H9 (cell line): ENCODE data around the gene NDRG2. TPM values are rescaled to one million over a fixed set of nuclear protein-coding genes. Genes with fewer than 3 reads are reported as not detected.

Experiments
- DNase-seq: peaks from one replicate; pipeline ENCODE4 v3.0.0-alpha.2; 2017
- H2AFZ ChIP-seq: one replicate; pipeline ENCODE4 v1.6.1; 2013; ENCODE audit warnings: mild to moderate bottlenecking, low read length, control low read depth, moderate library complexity
- H2AK5ac ChIP-seq: 2 replicates; pipeline ENCODE4 v1.6.1; 2013; ENCODE audit warnings: low read length, control low read depth, mixed read lengths; ENCODE audit not compliant: insufficient read length
- H2BK120ac ChIP-seq: one replicate; pipeline ENCODE4 v1.6.1; 2013; ENCODE audit warnings: low read depth, mild to moderate bottlenecking, low read length, control low read depth, inconsistent platforms; ENCODE audit not compliant: poor library complexity, severe bottlenecking
- H2BK12ac ChIP-seq: 2 replicates; pipeline ENCODE4 v1.6.1; 2013; ENCODE audit warnings: low read length, control low read depth, mixed read lengths, low read depth; ENCODE audit not compliant: insufficient read length
- H2BK15ac ChIP-seq: 2 replicates; pipeline ENCODE4 v1.6.1; 2013; ENCODE audit warnings: low read depth, low read length, control low read depth
- H2BK20ac ChIP-seq: one replicate; pipeline ENCODE4 v1.6.1; 2013; ENCODE audit warnings: low read depth, mild to moderate bottlenecking, low read length, control low read depth, inconsistent platforms; ENCODE audit not compliant: poor library complexity, severe bottlenecking
- H2BK5ac ChIP-seq: 2 replicates; pipeline ENCODE4 v1.6.1; 2013; ENCODE audit warnings: low read length, control low read depth, mixed read lengths; ENCODE audit not compliant: insufficient read length
- H3K14ac ChIP-seq: 2 replicates; pipeline ENCODE4 v1.6.1; 2013; ENCODE audit warnings: low read length, control low read depth; ENCODE audit not compliant: insufficient read depth
- H3K18ac ChIP-seq: 2 replicates; pipeline ENCODE4 v1.6.1; 2013; ENCODE audit warnings: low read depth, mild to moderate bottlenecking, mixed read lengths, low read length, control low read depth; ENCODE audit not compliant: insufficient read length
- H3K23ac ChIP-seq: 2 replicates; pipeline ENCODE4 v1.6.1; 2013; ENCODE audit warnings: low read length, control low read depth, mixed read lengths, low read depth; ENCODE audit not compliant: insufficient read length
- H3K23me2 ChIP-seq: 2 replicates; pipeline ENCODE4 v1.6.1; 2013; ENCODE audit warnings: low read depth, mild to moderate bottlenecking, mixed read lengths, low read length, control low read depth; ENCODE audit not compliant: insufficient read length, poor library complexity, severe bottlenecking
- H3K27ac ChIP-seq: 2 replicates; pipeline ENCODE4 v1.5.1; 2013; ENCODE audit warnings: low read length, control low read depth, mixed read lengths, low read depth; ENCODE audit not compliant: insufficient read length
- H3K27me3 ChIP-seq: 2 replicates; pipeline ENCODE4 v1.6.1; 2013; ENCODE audit warnings: low read length, control low read depth, inconsistent platforms; ENCODE audit not compliant: insufficient read depth
- H3K4ac ChIP-seq: 2 replicates; pipeline ENCODE4 v1.6.1; 2013; ENCODE audit warnings: low read depth, mild to moderate bottlenecking, control low read depth, inconsistent platforms, low read length, moderate library complexity
- H3K4me1 ChIP-seq: 2 replicates; pipeline ENCODE4 v1.6.1; 2013; ENCODE audit warnings: low read length, control low read depth, inconsistent platforms; ENCODE audit not compliant: insufficient read depth
- H3K4me2 ChIP-seq: 2 replicates; pipeline ENCODE4 v1.6.1; 2013; ENCODE audit warnings: low read length, control low read depth, mixed read lengths; ENCODE audit not compliant: insufficient read length, insufficient read depth
- H3K56ac ChIP-seq: 2 replicates; pipeline ENCODE4 v1.6.1; 2013; ENCODE audit warnings: low read depth, mild to moderate bottlenecking, mixed read lengths, low read length, control low read depth; ENCODE audit not compliant: insufficient read length
- H3K79me1 ChIP-seq: 2 replicates; pipeline ENCODE4 v1.6.1; 2013; ENCODE audit warnings: low read depth, mild to moderate bottlenecking, moderate library complexity, low read length, control low read depth, inconsistent platforms; ENCODE audit not compliant: insufficient read depth, poor library complexity, severe bottlenecking
- H3K79me2 ChIP-seq: 2 replicates; pipeline ENCODE4 v1.6.1; 2013; ENCODE audit warnings: low read length, control low read depth, inconsistent platforms; ENCODE audit not compliant: insufficient read depth
- H3K9ac ChIP-seq: 2 replicates; pipeline ENCODE4 v1.6.1; 2013; ENCODE audit warnings: low read length, control low read depth, mixed read lengths; ENCODE audit not compliant: insufficient read length; ENCODE audit errors: extremely low read depth
- H3K9me3 ChIP-seq: one replicate; pipeline ENCODE4 v1.6.1; 2013; ENCODE audit warnings: low read depth, low read length, inconsistent platforms; ENCODE audit not compliant: control insufficient read depth
- H3T11ph ChIP-seq: one replicate; pipeline ENCODE4 v1.6.1; 2013; ENCODE audit warnings: mild to moderate bottlenecking, low read length, control low read depth, inconsistent platforms
- H4K20me1 ChIP-seq: one replicate; pipeline ENCODE4 v1.6.1; 2013; ENCODE audit not compliant: control insufficient read depth, insufficient read length, insufficient read depth
- H4K5ac ChIP-seq: 2 replicates; pipeline ENCODE4 v1.6.1; 2013; ENCODE audit warnings: low read depth, mild to moderate bottlenecking, mixed read lengths, low read length, control low read depth; ENCODE audit not compliant: insufficient read length
- H4K8ac ChIP-seq: replicated peaks from 2 replicates; pipeline ENCODE4 v1.6.1; 2013; ENCODE audit warnings: low read length, control low read depth, mixed read lengths, low read depth; ENCODE audit not compliant: insufficient read length
- H4K91ac ChIP-seq: 2 replicates; pipeline ENCODE4 v1.6.1; 2013; ENCODE audit warnings: low read depth, mild to moderate bottlenecking, moderate library complexity, mixed read lengths, low read length, control low read depth; ENCODE audit not compliant: insufficient read length
- H3K27ac Mint-ChIP-seq, 3 experiments: 2 replicates in 2 of 3; 3 replicates in 1 of 3; pipeline ENCODE4 v1.8.0; 2020 to 2021; ENCODE audit warnings: mixed read lengths in 3 of 3, mild to moderate bottlenecking in 1 of 3, moderate library complexity in 1 of 3
- H3K27me3 Mint-ChIP-seq: 2 replicates; pipeline ENCODE4 v1.8.0; 2021; ENCODE audit warnings: low read depth, mild to moderate bottlenecking, moderate library complexity, mixed read lengths
- H3K36me3 Mint-ChIP-seq, 3 experiments: 2 replicates in 2 of 3; 3 replicates in 1 of 3; pipeline ENCODE4 v1.8.0; 2020 to 2021; ENCODE audit warnings: low read depth in 3 of 3, mixed read lengths in 3 of 3; ENCODE audit not compliant: insufficient read depth in 1 of 3
- H3K4me1 Mint-ChIP-seq, 2 experiments: 2 replicates each; pipeline ENCODE4 v1.8.0; 2020; ENCODE audit warnings: mixed read lengths in 2 of 2
- H3K4me3 Mint-ChIP-seq, 2 experiments: 2 replicates in 1 of 2; 3 replicates in 1 of 2; pipeline ENCODE4 v1.8.0; 2020 to 2021; ENCODE audit warnings: mild to moderate bottlenecking in 2 of 2, mixed read lengths in 2 of 2, moderate library complexity in 1 of 2
- H3K9me3 Mint-ChIP-seq, 2 experiments: 2 replicates in 1 of 2; 3 replicates in 1 of 2; pipeline ENCODE4 v1.8.0; 2020; ENCODE audit warnings: mild to moderate bottlenecking in 2 of 2, mixed read lengths in 2 of 2, moderate library complexity in 1 of 2
- WGBS: extraction: QIAGEN DNeasy Blood & Tissue Kit; methylation state at CpG from one replicate; pipeline ENCODE4 v1.1.7; 2013; ENCODE audit warnings: missing lambda C conversion rate, low lambda C conversion rate, mixed read lengths; ENCODE audit not compliant: insufficient read length; ENCODE audit errors: extremely low coverage; 5-methylcytosine and 5-hydroxymethylcytosine counted together
- total RNA-seq: library from RNA; stranded (reverse); gene quantifications from 2 replicates; pipeline ENCODE4 v1.2.1, GENCODE V29; 2021
- TF ChIP-seq, protein P1 (sequence below): fragments of 200-600 bp; sonication (generic); conservative IDR thresholded peaks from 3 replicates; pipeline ENCODE4 v1.8.0; 2021; ENCODE audit warnings: antibody characterized with exemption, mild to moderate bottlenecking

The NDRG2 gene
- total RNA-seq, 1 experiment from 2014 or later, result 20.6 TPM

DNA sequence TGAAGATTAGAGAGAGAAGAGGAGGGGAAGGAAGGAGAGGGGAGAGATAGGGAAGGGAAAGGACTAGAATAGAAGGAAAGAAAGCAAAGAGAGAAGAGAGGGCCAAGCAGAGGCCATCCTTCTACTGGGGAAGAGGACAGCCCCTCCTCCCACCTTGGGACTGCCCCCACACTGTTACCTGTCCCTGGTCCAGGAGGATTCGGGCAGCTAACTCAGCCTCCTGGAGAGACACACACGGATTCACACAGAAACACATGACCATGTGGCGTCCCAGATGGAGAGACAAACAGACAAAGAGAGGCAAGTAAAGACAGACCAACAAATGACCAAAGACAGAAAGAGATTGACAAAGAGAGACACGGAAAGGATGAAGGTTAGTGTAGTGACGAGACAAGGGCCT, 2.2 kb downstream of the NDRG2 start:
- H3K4me1 Mint-ChIP-seq, result peaks cover 35 to 41% of the 10 kb centered on the region in 2 experiments
- no peak overlapping the region for H3K9ac ChIP-seq
- no peaks in the 10 kb centered on the region for H4K20me1 ChIP-seq
- H3K79me1 ChIP-seq, result no peaks in the 10 kb centered on the region
- no peak overlapping the region for H3K4ac ChIP-seq
- H3T11ph ChIP-seq, result no peak overlapping the region
- peaks cover 12% of the 10 kb centered on the region for H3K23me2 ChIP-seq
- no peak overlapping the region for H3K23ac ChIP-seq
- DNase-seq, result peak; percentile 19
- no peak overlapping the region for H2BK5ac ChIP-seq
- H3K27me3 ChIP-seq, result peaks cover 8% of the 10 kb centered on the region; the same call in 1 of the 2 replicates
- no peak overlapping the region for H2AK5ac ChIP-seq
- H3K14ac ChIP-seq, result no peak overlapping the region
- H3K4me2 ChIP-seq, result no peak overlapping the region
- peak overlapping the region in 1 of 2 experiments; percentile 7; a peak in 1 of 5 replicates for H3K4me3 Mint-ChIP-seq
- H4K5ac ChIP-seq, result no peak overlapping the region
- no peak overlapping the region for H2AFZ ChIP-seq
- no peak overlapping the region for H2BK12ac ChIP-seq
- no peak overlapping the region for H3K56ac ChIP-seq
- no peaks in the 10 kb centered on the region for H3K9me3 ChIP-seq
- no peak overlapping the region for H3K18ac ChIP-seq
- H3K79me2 ChIP-seq, result no peaks in the 10 kb centered on the region
- H3K27ac Mint-ChIP-seq, result no peak overlapping the region
- no peak overlapping the region for H4K91ac ChIP-seq
- no peak overlapping the region for H2BK120ac ChIP-seq
- TF ChIP-seq, protein P1, sequence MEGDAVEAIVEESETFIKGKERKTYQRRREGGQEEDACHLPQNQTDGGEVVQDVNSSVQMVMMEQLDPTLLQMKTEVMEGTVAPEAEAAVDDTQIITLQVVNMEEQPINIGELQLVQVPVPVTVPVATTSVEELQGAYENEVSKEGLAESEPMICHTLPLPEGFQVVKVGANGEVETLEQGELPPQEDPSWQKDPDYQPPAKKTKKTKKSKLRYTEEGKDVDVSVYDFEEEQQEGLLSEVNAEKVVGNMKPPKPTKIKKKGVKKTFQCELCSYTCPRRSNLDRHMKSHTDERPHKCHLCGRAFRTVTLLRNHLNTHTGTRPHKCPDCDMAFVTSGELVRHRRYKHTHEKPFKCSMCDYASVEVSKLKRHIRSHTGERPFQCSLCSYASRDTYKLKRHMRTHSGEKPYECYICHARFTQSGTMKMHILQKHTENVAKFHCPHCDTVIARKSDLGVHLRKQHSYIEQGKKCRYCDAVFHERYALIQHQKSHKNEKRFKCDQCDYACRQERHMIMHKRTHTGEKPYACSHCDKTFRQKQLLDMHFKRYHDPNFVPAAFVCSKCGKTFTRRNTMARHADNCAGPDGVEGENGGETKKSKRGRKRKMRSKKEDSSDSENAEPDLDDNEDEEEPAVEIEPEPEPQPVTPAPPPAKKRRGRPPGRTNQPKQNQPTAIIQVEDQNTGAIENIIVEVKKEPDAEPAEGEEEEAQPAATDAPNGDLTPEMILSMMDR, result no peak
- H3K27ac ChIP-seq, result no peak overlapping the region
- peaks cover 4% of the 10 kb centered on the region; the same call in 1 of the 2 replicates for H3K4me1 ChIP-seq
- peaks cover 6 to 21% (median 6%) of the 10 kb centered on the region in 3 experiments; a peak in 3 of 7 replicates for H3K36me3 Mint-ChIP-seq
- no peaks in the 10 kb centered on the region for H3K9me3 Mint-ChIP-seq
- H4K8ac ChIP-seq, result no peak overlapping the region
- WGBS, result no CpG with 5 or more reads among the region's 5 CpGs
- H3K27me3 Mint-ChIP-seq, result peaks cover 54% of the 10 kb centered on the region
- no peak overlapping the region for H2BK20ac ChIP-seq
- H2BK15ac ChIP-seq, result no peak overlapping the region
